Sigmoid colon (tissue), 4 donors: ENCODE data around the gene SHH.

ENCODE experiments used
- EP300 ChIP-seq, 4 donors: sonication (generic); formaldehyde crosslinking; IDR thresholded peaks; one replicate each; pipeline ENCODE4 v1.6.1; 2017; ENCODE audit warnings: antibody characterized with exemption in 4 of 4
- POLR2A ChIP-seq, 2 donors: fragments of 450-650 bp; IDR thresholded peaks; one replicate each; pipeline ENCODE4 v1.6.1; 2016; ENCODE audit warnings: antibody characterized with exemption in 2 of 2, mild to moderate bottlenecking in 2 of 2, moderate library complexity in 2 of 2
- TF ChIP-seq, protein P1 (sequence below), 4 experiments: fragments of 450-650 bp in 3 of 4; fragments of 200-600 bp in 1 of 4; IDR thresholded peaks; one replicate each; pipeline ENCODE4 v1.5.1; 2016 to 2019; ENCODE audit warnings: antibody characterized with exemption in 4 of 4, mild to moderate bottlenecking in 3 of 4, moderate library complexity in 2 of 4

DNA sequence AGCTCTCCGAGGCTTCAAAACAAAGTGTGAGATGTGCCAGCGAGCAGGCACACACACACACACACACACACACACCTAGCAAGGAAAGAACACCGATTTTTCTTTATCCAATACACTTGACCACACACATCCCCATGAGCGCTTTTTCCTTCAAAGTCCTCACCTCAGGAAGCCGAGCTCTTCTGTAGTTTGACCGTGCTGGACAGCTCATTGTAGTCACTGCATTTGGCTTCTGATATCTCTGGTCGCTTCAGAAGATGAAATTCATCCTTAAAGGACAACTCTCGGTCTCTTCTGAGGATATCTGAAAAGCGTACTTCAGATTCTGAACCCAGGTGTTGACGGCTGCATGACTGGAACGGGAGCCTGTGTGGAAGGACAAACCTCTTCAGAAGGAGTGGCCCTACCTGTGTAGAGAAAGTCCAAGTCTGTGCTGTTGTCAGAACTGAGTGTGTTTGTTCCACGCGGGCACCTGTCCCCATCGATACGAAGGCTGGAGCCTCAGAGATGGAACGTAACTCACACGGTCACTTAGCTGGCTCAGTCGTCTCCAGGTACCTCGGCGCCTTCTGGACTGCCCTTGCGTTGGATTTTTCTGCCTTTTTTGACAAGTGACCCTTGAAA lies 28.1 kb upstream of the SHH start:
- TF ChIP-seq POLR2A (IDR thresholded peaks at IDR 0.05) (no peak), EP300 (IDR thresholded peaks at IDR 0.05) (no peak)
- TF ChIP-seq, protein P1, sequence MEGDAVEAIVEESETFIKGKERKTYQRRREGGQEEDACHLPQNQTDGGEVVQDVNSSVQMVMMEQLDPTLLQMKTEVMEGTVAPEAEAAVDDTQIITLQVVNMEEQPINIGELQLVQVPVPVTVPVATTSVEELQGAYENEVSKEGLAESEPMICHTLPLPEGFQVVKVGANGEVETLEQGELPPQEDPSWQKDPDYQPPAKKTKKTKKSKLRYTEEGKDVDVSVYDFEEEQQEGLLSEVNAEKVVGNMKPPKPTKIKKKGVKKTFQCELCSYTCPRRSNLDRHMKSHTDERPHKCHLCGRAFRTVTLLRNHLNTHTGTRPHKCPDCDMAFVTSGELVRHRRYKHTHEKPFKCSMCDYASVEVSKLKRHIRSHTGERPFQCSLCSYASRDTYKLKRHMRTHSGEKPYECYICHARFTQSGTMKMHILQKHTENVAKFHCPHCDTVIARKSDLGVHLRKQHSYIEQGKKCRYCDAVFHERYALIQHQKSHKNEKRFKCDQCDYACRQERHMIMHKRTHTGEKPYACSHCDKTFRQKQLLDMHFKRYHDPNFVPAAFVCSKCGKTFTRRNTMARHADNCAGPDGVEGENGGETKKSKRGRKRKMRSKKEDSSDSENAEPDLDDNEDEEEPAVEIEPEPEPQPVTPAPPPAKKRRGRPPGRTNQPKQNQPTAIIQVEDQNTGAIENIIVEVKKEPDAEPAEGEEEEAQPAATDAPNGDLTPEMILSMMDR (IDR thresholded peaks at IDR 0.05), result no peak
